Retina (tissue), 1 donor: ENCODE measurements around the gene CYFIP1.

Experiments
- DNase-seq: peaks from one replicate; pipeline ENCODE4 v3.0.0-alpha.2; 2016

CYFIP1 gene

DNA sequence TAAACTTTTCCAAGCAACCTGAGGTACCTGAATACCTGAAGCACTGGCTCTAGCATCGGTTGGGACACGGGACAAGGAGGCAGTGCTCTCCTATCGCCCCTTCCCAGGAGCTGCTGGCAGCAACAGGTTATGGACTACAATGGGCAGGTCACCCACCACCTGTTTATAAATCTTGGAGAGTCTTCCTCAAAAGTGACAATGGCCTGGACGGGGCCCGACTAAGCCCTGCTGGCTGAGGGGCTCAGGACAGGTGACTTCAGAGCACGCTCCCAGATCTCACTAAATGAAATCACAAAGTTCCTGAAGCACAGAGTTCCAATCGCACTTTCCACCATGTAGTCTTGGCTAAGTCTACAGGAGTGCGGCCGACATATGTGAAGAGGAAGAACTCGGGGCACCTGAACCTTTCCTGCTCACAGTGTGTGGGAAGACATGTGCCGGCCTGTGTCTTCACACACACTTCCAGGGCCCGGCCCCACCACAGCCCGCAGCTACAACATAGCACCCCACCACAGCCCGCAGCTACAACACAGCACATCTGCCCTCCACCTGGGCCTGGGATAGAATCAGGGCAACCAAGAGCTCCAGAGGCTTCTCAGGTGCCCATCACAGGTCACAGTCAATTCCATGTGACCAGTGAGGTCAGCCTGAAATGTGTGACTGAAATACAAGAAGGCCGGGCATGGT lies 12.9 kb downstream of the CYFIP1 start:
- no peak for DNase-seq

DNA sequence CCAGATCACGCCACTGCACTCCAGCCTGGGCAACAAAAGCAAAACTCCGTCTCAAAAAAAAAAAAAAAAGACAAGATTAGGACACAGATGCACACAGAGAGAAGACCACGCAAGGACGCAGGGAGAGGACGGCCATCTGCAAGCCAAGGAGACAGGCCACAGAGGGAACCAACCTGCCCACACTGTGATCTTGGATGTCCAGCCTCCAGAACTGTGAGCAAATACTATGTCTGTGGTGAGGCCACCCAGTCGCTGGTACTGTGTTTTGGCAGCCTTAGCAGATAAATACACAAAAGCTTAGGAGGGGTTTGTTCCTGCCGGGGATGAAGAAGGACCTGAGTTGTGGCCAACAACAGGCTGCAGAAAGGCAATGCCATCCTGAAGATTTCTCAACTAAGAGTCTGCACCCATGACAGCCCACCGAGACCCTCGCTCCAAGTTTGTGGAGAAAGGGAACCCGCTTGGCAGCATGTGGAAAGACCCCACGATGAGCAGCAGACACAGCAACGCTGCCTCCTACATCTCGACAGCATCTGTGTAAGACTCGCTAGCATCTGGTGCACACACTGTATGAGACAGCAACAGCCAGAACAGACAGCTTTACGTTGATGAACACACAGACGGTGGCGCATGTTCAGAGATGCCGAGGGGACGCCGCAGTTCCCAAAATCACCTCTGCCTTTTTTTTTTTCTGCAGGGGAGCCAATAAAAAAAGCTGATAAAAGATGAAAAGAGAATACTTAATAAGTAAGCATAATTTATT lies 13.7 kb downstream of the CYFIP1 start:
- no peak for DNase-seq

DNA sequence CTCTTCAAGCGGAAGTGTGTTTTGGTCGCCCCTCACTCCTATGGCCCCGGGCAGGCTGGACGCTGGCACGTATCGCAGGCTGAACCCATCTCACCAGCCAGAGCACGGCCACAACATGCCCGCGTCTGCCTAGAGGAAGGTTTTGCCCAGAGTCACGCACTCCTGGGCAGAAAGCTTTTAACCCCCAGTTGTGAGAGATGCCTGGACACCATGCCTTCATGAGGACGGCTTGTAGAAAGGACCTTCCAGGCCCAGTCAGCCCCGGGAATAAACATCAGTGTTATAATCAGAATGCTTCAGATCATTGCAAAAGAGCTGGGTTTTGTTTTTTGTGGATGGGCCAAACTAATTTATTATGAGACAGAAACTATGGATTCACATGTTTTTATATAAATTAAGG lies 16.5 kb downstream of the CYFIP1 start:
- DNase-seq = no peak

DNA sequence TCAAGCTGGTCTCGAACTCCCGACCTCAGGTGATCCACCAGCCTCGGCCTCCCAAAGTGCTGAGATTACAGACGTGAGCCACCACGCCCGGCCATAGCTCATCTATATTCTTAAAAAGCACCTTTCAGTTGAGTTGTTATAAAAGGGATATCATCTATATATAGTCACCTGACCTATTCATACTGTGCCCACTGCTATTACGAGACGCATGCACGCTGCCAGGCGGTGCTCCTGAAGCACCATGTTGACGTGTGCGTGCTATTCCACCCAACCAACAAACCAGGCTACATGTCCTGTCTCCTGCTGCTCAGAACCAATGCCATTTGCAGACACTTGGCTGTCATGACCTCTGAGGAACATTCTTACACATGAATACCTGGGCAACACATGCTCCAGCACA lies 17.6 kb downstream of the CYFIP1 start:
- DNase-seq = no peak

DNA sequence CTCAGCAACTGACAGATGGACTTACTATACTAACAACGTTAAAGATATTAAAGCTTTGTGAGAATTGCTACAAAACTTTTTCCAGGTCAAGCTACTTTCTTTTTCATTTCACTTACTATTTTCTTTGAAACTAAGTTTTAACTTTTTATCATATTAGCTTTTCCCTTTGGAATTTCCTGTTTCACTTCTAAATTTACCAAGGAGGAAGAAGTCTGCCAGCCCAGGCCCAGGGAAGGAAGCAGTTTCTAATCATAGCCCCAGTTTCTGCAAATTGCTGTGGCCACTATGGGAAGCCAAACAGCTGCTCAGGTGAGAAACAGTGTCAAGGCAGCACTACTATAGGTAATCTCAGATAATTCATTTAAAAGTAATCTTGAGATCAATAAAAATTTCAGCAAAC lies 18.4 kb downstream of the CYFIP1 start:
- DNase-seq = no peak

DNA sequence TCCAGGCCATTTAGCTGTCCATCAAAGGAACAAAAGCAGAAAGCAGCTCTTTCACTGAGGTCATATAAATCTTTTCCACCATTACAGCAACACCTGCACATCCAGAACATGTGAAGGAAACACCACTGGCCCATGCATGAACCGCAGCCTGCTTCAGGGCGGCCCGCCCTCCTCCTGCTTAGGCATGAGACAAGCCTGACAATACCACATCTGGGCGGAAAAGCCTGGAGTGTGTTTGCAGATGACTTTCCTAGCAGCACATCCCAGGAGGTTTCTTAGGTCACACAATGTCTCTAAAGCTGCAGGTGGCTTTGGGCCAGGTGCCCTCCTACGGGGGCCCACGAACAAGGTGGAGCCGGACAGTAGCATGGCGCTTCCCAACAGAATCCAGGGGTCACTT lies 19.6 kb downstream of the CYFIP1 start:
- no peak for DNase-seq

DNA sequence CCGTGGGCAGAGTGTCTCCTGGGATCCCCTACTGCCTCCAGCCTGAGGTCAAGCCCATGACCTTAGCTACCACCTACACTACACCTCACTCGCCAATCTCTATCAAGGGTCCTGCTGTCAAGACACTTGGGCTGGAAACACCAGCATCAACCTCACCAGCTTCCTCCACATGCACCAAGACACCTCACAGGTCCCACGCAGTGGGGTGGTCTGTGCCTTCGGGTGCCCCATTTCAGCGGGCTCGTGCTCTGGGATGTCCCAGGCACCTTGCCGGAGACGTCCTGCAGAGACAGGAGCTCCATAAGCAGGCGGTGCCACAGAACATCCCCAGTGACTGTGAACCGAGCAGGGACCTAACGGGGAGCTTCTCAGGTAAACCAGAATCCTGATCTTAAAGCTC lies 20.0 kb downstream of the CYFIP1 start:
- DNase-seq = no peak

DNA sequence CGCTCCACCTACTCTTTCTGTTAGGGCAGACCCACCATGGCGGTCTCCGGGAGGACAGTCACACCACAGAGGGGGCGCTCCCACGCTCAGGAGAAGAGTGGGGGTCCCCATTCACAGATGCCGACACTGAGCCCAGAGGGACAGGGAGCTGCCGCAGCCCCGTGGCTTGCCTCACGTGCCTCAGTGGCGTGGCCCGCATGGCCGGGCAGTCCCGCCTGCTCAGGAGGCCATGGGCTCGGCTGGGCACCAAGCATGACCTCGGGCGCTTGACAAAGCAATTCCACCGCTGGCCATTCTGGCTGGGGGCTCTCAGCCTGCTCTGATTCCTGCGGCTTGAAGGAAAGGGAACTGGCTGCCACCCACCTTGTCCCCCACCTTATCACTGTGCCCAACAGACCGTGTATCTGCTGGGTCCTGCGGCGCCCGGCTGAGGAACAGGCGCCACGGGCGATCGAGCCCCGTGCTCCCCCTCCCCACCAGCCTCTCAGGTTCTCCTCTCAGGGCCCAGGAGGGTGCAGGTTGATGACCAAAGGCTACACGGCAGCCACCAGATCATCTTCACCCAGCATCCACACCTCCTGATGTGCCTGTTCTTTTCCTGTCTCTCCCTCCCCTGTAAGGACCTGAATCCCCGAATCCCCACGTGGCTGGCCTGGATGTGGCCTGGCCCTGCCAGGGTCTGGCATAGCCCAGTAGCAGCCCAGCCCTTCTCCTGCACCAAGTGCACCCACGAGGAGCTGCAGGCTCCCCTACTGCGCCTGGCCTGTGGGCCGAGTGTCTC lies 20.7 kb downstream of the CYFIP1 start:
- no peak for DNase-seq

DNA sequence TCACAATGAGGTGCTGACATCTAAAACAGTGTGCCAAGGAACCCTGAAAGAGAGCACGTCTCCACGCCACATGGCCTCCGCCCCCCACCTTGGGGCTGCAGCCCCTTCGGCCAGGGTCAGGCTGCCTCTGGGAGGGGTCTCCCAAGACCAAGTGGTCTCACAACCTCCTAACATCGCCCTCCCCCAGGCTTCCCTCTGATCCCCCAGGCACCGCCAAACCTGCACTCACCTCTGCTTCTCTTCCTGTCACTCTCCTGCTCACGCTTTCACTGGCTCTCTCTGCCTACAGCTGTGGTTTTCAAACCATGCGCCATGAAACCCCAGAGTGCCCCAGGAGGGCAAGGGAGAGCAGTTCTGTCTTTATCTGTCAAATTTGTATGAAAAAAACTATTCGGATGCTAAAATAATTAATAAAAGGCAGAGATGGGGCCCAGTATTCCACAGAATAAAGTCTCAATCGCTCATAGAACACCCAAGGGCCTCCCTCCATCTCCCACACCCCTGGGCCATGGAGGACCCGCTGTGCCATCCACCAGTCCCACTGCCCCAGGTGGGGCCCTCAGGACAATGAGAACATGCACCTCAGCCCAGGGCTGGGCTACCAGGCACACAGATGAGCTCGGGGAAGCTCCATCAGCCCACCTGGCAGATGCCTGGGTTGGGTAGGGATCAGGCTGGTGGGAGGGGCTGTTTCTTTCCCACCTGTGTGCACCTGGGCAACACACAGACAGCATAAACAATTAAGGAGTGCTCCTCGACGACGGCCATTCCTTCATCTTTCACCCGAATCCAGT lies 21.5 kb downstream of the CYFIP1 start:
- DNase-seq = no peak

DNA sequence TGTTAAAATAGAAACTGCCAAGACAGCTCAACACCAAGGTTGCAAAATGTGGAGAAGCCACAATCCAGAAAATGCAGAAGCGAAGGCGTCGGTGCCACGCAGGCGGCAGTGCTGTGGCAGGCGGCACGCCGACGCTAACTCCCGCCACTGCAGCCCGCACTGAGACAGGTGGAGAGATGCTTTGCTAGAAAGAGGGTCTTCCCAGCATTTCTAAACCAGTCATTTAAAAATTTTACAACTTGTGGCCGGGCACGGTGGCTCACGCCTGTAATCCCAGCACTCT lies 23.2 kb downstream of the CYFIP1 start:
- no peak for DNase-seq

DNA sequence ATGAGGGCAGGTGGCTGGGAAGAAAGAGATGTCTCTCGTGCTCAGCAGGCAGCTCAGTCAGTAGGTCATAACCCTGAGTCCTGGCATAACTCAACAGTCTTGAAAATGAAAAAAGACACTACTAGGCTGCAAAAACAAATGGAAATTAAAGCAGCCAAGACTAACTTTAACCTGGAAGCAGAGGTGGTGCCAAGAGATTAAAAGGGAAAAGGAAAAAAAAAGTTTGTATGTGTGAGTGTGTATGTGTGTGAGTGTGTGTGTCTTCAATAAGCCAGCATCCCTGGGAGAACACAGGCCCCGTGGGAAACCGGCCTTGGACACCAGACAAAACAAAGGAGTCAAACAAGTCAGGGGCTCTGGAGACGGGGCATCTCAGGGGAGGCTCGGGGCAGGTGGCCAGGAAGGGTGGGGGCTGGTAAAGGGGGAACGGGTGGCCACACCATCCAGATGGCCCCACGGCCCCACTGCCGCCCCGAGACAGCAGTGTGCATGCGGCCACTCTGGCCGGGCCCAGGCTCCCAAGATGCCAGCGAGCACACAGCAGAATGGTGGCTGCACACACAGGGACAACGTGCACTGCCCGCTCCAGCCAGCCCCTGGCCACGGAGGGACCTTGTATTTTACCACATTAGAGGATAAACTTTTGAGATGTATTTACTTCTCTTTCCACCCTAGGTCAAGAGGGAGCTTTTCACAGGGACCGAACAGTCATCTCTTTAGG lies 23.8 kb downstream of the CYFIP1 start:
- DNase-seq = peak; percentile 46

DNA sequence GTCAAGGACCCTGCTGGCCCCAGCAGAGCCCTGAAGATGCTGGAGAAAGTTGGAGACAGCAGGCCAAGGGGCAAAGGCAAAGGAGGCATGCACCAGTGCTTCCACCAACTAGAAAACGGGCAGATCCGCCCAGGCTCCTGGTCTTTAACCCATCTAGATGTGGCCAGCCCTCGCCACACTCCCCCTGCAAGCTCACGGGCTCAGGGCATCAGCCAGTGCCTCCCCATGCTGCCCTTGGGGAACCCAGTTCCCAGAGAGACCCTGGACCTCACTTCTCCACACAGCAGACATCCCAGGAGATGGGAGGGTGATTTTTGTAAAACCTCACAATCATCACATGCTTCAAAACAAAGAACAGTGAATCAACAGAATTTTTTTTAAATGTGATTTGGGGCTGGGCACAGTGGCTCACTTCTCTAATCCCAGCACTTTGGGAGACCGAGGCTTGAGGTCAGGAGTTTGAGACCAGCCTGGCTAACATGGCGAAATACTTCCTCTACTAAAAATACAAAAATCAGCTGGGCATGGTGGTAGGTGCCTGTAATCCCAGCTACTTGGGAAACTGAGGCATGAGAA lies 24.5 kb downstream of the CYFIP1 start:
- DNase-seq = no peak

DNA sequence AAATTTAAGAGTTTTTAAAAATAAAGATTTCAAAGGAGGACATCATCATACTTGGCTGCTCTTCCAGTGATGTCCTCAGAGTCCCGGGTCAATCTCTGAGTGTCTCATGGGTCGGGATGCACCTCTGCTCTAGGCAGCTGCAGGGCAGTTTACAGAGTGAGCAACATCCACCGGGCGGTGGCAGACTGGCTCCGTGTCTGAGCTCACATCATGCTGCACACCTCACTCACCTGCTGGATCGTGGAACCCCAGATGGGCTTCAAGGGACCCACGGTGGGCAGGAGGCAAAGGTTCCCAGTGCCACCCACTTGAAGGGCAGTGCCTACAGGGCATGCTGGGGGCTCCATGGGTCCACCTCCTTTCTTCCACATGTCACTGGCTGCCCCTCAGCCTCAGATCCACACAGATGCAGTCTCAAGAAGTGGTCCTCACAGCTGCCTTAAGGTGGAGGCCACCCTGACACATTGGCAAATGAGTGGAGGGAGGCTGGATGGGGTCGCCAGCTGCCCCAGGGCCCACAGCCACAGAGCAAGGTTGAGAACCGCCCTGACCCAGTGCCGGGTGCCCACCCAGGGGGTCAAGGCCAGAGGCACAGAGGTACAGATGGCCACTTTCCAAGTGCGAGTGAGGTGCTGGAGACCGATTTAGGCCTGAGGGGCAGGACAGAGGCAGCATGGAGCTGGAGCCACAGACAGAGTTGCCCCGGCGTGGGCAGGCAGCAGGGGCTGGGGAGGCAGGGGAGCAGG lies 25.2 kb downstream of the CYFIP1 start:
- no peak for DNase-seq

DNA sequence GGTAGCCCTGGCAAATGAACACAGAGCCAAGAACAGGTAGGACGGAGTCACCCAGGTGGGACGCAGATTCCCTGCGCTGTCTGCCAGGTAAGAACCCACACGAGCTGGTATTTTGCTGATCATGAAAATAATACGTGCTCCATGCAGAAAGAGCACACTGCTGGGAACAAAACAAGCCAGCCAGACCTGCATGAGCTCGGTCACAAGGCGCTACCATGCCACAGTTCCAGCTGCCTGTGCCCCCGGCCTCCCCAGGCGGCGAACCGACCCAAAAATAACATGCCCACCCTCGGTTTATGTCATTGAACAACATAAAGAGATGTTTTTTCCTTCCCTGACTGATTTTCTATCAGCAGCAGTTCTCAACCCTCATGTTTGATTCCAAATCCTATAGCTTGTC lies 25.8 kb downstream of the CYFIP1 start:
- no peak for DNase-seq

DNA sequence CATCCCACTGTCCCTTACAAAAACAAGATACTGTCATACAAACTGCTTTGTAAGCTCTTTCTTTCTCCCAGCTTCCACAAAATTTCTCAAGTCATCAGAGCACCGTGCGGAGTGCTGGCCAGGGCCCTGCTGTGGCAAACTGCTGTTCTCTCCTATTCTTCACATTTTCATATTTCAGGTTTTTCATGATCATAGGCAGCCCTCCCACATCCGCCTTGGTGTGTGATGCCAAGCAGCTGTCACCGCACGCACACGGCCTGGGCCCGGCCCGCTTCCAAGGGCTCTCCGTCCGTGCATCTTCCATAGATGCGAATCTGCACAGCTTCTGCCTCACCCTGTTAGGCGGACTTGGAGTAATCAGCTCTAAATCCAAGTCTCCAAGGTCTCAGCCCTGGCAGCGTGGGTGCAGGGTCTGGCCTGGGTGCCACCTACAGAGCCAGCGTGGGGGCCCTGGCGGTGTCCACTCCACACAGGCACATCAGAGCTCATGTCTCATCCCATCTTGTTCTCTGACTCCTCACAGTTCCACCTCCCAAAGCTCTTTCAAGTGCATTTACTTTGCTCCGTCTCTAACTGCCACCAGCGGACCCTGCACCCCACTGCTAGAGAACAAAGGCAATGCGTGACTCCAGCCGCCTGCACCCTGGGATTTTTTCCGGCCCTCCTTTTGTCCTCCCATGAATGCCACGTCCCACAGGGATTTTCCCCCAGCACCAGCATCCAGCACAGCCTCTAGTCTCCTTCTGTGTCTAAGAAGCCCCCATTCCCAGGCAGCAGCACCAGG lies 27.2 kb downstream of the CYFIP1 start:
- DNase-seq = peak; percentile 64

DNA sequence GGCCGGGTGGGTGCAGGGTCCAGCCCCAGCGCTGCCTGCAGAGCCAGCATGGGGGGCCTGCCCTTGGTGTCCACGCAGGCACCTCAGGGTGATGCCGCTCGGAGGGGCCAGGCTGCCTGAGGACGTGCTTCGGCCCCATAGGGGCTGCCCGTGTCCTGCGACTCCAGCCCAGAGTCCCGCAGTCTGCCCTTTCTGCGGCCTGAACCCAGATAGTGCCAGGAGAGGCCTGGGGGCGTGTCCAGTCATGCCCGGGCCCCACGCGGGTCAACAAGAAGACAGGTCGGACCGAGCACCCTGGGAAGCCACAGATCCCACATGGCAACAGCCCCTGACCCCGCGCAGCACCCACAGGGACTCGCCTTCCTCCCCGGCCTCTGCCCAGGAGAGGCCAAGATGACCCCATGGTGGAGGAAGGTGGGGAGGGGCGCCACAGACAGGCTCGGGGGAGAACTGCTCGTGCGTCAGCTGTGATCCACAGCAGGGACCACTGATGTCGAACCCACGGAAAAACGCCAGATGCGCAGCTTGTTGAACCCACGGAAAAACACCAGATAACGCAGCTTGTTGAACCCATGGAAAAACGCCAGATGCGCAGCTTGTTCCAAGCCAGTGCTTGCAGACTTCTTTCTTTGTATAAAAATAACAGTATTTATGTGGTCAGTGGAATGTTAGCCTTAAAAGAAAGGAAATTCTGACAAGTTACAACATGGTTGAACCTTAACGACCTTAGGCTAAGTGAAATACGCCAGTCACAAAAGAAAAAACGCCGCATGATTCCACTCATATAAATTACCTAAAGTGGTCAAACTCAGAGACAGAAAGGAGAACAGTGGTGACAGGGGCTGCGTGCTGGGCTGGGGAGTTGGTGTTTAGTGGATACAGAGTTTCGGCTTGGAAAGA lies 28.5 kb downstream of the CYFIP1 start:
- DNase-seq = no peak

DNA sequence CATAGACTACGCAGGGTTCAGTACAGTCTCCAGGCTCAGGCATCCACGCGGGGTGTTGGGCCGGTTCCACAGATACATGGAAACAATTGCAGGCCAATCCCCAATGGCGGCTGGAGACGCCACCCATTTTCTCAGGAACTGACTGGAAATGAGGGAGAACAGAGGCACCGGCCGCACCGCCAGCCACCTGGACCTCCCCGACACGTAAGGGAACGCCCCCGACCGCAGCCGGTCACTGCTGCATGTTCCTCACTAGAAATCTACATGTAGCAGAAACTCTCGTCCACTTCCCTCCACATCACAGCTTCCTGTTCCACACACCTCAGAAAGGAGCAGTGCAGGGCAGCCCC lies 29.2 kb downstream of the CYFIP1 start:
- DNase-seq = no peak

DNA sequence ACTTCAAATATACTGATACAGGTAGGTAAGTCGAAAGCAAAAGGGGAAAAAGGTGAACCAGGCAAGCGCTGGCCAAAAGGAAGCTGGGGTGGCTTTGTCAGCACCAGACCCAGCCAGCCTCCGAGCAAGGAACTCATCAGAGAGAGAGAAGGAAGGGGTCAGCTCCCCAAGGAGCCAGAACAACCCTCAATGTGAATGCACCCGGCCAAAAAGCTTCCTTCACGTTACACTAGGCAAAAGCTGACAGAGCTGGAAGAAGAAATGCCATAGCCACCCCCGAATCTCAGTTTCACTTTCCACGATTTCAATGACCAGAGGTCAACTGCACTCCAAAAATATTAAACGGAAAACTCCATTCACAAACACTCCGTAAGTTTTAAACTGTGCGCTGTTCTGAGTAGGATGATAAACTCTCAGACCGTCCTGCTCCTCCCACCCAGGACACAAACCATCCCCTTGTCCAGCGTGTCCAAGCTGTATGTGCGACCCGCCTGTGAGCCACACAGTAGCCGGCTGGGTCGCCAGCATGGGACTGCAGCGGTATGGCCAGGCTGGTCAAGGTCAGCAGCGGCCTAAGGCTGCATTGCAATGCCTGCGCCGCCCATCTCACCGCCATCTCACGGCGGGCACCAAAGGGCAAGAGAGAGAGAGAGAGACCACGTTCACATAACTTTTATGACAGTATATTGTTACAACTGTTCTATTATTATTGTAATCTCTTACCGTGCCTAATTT lies 29.7 kb downstream of the CYFIP1 start:
- DNase-seq = no peak

DNA sequence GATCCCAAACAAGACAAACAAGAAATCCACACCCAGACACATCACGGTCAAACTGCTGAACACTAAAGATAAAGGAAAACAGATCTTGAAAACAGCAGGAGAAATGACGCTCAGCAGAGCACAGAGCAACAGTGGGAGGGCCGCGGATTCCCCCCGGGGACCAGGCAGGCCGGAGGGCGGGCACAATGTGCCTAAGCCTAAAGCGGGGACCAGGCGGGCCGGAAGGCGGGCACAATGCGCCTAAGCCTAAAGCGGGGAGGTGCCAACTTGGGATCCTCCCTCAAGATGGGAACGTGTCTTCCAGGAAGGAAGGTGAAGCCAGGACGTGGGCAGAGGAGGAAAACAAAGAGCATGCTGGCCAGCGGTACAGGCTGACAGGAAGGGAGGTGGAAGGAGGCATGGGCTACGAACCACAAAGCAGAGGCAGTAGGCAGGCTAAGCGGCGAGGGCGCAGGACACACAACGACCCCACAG lies 31.1 kb downstream of the CYFIP1 start:
- peak; percentile 68 for DNase-seq
